ENCODE data around the gene AKTIP. TPM values are rescaled to one million over a fixed set of nuclear protein-coding genes. Genes with fewer than 3 reads are reported as not detected.

The AKTIP gene
- total RNA-seq, 1 experiment from 2014 or later: 13.2 TPM

DNA sequence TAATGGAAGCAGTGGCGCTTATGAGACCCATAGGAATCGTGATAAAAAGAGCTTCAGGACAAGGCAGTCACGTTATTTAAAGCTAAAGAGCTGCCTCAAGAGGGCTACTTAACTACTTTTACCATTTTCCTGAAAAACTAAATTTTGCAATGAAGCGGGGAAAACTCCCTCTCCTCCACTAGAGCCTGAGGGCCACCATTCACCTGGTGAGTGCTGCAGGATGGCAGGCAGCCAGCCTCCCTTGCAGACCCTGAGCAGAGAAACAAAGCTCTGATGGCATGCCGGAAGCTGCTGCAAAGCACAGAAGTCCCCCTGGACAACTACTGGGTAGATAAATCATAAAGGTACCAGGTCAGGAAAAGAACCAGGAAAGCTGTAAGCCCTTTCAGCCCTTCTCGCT lies 8.4 kb downstream of the AKTIP start:
- peaks cover 7% of the 10 kb centered on the region for H3K36me3 ChIP-seq (ENCODE audit: low read depth, low read length)
- H3K4me2 ChIP-seq (ENCODE audit: low read length): no peak overlapping the region
- H3K27me3 ChIP-seq (ENCODE audit: low read length): no peaks in the 10 kb centered on the region
- no TSS peak for BruUV-seq (replicated peaks)
- POLR2A ChIA-PET (ENCODE audit: unreplicated experiment): no interaction called here
- H3K27ac ChIP-seq (ENCODE audit: low read length): no peak overlapping the region
- TF ChIP-seq EZH2 (IDR thresholded peaks at IDR 0.05; ENCODE audit: low read length, unreplicated experiment) (no peak), EZH2phosphoT487 (IDR thresholded peaks at IDR 0.05; ENCODE audit: borderline replicate concordance, low read length) (no peak), CTCF (conservative IDR thresholded peaks at IDR 0.05; ENCODE audit: low read depth, low read length) (no peak)
- H3K9me3 ChIP-seq (ENCODE audit: low read length): no peaks in the 10 kb centered on the region
- ATAC-seq (no peak), DNase-seq (no peak)
- intact Hi-C loops (cut with micrococcal nuclease): no loop called here
- H3K4me3 ChIP-seq (ENCODE audit: low read length): no peak overlapping the region
- no peaks in the 10 kb centered on the region for H4K20me1 ChIP-seq (ENCODE audit: low read length)
- H3K4me1 ChIP-seq (ENCODE audit: insufficient read depth, low read length): no peaks in the 10 kb centered on the region
- CTCF ChIA-PET: no interaction called here
- no peak overlapping the region for H2AFZ ChIP-seq (ENCODE audit: low read length)
- no peaks in the 10 kb centered on the region for H3K9me2 ChIP-seq (replicated peaks; ENCODE audit: low read length)
- no peak overlapping the region for H3K9ac ChIP-seq (ENCODE audit: low read length)
- H3K79me2 ChIP-seq (ENCODE audit: low read length): no peaks in the 10 kb centered on the region
- H3F3A ChIP-seq (ENCODE audit: low read length, unreplicated experiment): no peaks in the 10 kb centered on the region

DNA sequence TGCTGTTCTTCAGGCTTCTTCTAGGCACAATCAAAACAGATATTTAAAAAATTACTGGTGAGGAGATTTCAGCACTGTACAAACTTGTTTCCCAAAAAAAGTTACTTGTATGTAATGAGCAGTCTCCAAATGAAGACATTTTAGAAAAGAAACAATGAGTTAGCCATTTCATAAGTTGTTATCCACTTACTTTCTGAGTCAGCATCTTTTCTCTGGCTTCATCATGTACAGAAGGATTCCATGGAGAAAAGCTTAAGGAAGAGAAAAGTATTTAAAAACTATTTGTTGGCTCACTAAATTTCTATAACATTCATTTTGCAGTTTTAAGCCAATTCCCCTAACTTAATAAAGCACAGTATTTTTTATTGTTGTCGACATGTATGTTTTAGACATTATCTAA lies 10.5 kb downstream of the AKTIP start:
- H3K27ac ChIP-seq (ENCODE audit: low read length): no peak overlapping the region
- no peaks in the 10 kb centered on the region for H3K27me3 ChIP-seq (ENCODE audit: low read length)
- no peaks in the 10 kb centered on the region for H3F3A ChIP-seq (ENCODE audit: low read length, unreplicated experiment)
- H3K9me2 ChIP-seq (replicated peaks; ENCODE audit: low read length): no peaks in the 10 kb centered on the region
- no peak for ATAC-seq
- H4K20me1 ChIP-seq (ENCODE audit: low read length): no peaks in the 10 kb centered on the region
- no peak for DNase-seq
- no peak overlapping the region for H3K4me3 ChIP-seq (ENCODE audit: low read length)
- no peak overlapping the region for H2AFZ ChIP-seq (ENCODE audit: low read length)
- H3K36me3 ChIP-seq (ENCODE audit: low read depth, low read length): peaks cover 7% of the 10 kb centered on the region
- CTCF ChIA-PET: no interaction called here
- TF ChIP-seq EZH2 (IDR thresholded peaks at IDR 0.05; ENCODE audit: low read length, unreplicated experiment) (no peak), CTCF (conservative IDR thresholded peaks at IDR 0.05; ENCODE audit: low read depth, low read length) (no peak), EZH2phosphoT487 (IDR thresholded peaks at IDR 0.05; ENCODE audit: borderline replicate concordance, low read length) (no peak)
- H3K79me2 ChIP-seq (ENCODE audit: low read length): no peaks in the 10 kb centered on the region
- BruUV-seq (replicated peaks): no TSS peak
- POLR2A ChIA-PET (ENCODE audit: unreplicated experiment): no interaction called here
- no peaks in the 10 kb centered on the region for H3K4me1 ChIP-seq (ENCODE audit: insufficient read depth, low read length)
- no peak overlapping the region for H3K4me2 ChIP-seq (ENCODE audit: low read length)
- intact Hi-C loops (cut with micrococcal nuclease): no loop called here
- H3K9ac ChIP-seq (ENCODE audit: low read length): no peak overlapping the region
- H3K9me3 ChIP-seq (ENCODE audit: low read length): no peaks in the 10 kb centered on the region

- DNase-seq: no peak
- no peak overlapping the region for H3K27ac ChIP-seq (ENCODE audit: low read length)
- no TSS peak for BruUV-seq (replicated peaks)
- H3F3A ChIP-seq (ENCODE audit: low read length, unreplicated experiment): no peaks in the 10 kb centered on the region
- H3K4me2 ChIP-seq (ENCODE audit: low read length): no peak overlapping the region
- ChIA-PET POLR2A (ENCODE audit: unreplicated experiment) (no interaction called here), CTCF (no interaction called here)
- H3K9ac ChIP-seq (ENCODE audit: low read length): no peak overlapping the region
- intact Hi-C loops (cut with micrococcal nuclease): no loop called here
- no peak overlapping the region for H3K4me3 ChIP-seq (ENCODE audit: low read length)
- no peaks in the 10 kb centered on the region for H3K9me3 ChIP-seq (ENCODE audit: low read length)
- no peaks in the 10 kb centered on the region for H3K79me2 ChIP-seq (ENCODE audit: low read length)
- ATAC-seq: no peak
- no peaks in the 10 kb centered on the region for H3K4me1 ChIP-seq (ENCODE audit: insufficient read depth, low read length)
- no peaks in the 10 kb centered on the region for H3K27me3 ChIP-seq (ENCODE audit: low read length)
- H3K9me2 ChIP-seq (replicated peaks; ENCODE audit: low read length): no peaks in the 10 kb centered on the region
- TF ChIP-seq EZH2phosphoT487 (IDR thresholded peaks at IDR 0.05; ENCODE audit: borderline replicate concordance, low read length): no peak
- TF ChIP-seq EZH2 (IDR thresholded peaks at IDR 0.05; ENCODE audit: low read length, unreplicated experiment): no peak
- TF ChIP-seq CTCF (conservative IDR thresholded peaks at IDR 0.05; ENCODE audit: low read depth, low read length): no peak
- no peak overlapping the region for H2AFZ ChIP-seq (ENCODE audit: low read length)
- no peaks in the 10 kb centered on the region for H4K20me1 ChIP-seq (ENCODE audit: low read length)
- peaks cover 9% of the 10 kb centered on the region for H3K36me3 ChIP-seq (ENCODE audit: low read depth, low read length)
Measured at GRCh38 chr16:53489755-53490154, 13.3 kb downstream of the AKTIP start.
